ENCODE data around the gene RBM24.

DNA sequence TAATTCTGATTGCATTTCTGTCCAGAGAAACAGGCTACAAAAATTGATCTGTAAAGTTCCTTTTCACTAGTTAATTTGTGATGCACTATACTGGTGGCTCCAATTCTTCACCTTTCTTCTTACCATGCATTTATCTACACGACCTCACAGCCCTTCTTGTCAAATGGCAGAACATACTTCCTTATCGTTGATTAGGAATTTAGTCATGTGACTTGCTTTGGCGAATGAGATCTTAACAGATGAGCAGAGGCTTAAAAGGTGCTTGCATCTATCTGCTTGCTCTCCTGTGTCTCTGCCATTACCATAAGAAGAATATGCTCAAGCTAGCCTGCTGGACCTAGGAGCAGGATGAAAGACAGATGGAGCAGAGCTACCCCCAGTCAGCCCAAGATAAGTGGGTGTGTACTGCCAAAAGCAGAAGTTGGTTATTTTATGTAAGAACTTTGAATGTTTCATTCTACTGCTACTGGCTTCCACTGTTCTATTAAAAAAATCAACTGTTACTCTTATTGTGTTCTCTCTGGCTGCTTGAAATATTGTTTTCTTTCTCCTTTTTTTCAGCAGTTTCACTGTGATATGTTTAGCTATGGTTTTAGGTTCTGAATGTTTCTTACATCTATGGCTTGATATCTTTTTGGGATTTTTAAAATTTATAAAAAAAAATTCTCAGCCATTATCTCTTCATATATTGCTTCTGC, 40.2 kb upstream of the RBM24 start:
- TF ChIP-seq, protein P1, sequence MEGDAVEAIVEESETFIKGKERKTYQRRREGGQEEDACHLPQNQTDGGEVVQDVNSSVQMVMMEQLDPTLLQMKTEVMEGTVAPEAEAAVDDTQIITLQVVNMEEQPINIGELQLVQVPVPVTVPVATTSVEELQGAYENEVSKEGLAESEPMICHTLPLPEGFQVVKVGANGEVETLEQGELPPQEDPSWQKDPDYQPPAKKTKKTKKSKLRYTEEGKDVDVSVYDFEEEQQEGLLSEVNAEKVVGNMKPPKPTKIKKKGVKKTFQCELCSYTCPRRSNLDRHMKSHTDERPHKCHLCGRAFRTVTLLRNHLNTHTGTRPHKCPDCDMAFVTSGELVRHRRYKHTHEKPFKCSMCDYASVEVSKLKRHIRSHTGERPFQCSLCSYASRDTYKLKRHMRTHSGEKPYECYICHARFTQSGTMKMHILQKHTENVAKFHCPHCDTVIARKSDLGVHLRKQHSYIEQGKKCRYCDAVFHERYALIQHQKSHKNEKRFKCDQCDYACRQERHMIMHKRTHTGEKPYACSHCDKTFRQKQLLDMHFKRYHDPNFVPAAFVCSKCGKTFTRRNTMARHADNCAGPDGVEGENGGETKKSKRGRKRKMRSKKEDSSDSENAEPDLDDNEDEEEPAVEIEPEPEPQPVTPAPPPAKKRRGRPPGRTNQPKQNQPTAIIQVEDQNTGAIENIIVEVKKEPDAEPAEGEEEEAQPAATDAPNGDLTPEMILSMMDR (IDR thresholded peaks at IDR 0.05; ENCODE audit: insufficient read depth, low read length), result no peak
- no peak for TF ChIP-seq POLR2AphosphoS5 (IDR thresholded peaks at IDR 0.05; ENCODE audit: low read depth)

Measured in HL-60 (cell line).